Endothelial cell of umbilical vein (primary cell): ENCODE results near the gene ACOT11. TPM values are rescaled to one million over a fixed set of nuclear protein-coding genes. Genes with fewer than 3 reads are reported as not detected.

Experiments used
- BruUV-seq: library from RNA; stranded (reverse); fragments of 400-500 nt; replicated peaks from 2 replicates; lab custom pipeline; 2021; lab: Mats Ljungman, UMichigan
- CTCF ChIA-PET: fragments of 300-600, 350-600 bp; sonication (Branson Sonifier 250); formaldehyde crosslinking; loops from one replicate; lab custom pipeline; 2021; ENCODE audit warnings: antibody characterized with exemption, inconsistent platforms; lab: Charles Lee
- POLR2A ChIA-PET: fragments of 300-600, 350-600 bp; sonication (Branson Sonifier 250); formaldehyde crosslinking; loops from one replicate; lab custom pipeline; 2021; ENCODE audit warnings: antibody characterized with exemption, inconsistent platforms; lab: Charles Lee
- DNase-seq: peaks from one replicate; pipeline ENCODE4 v3.0.0-alpha.2; 2011; ENCODE audit warnings: low read depth, low spot score
- FAIRE-seq: peaks from 2 replicates; lab custom pipeline; 2011; peaks lifted over from hg19 to GRCh38; lab: Jason Lieb, UNC
- H2AFZ ChIP-seq: 2 replicates; pipeline ENCODE4 v1.6.0; 2012; ENCODE audit warnings: low read depth, low read length, control low read depth, inconsistent platforms
- H3K27ac ChIP-seq: 2 replicates; pipeline ENCODE4 v1.5.1; 2011; ENCODE audit warnings: low read depth, mild to moderate bottlenecking, control low read depth, low read length, moderate library complexity; ENCODE audit not compliant: insufficient read depth
- H3K27me3 ChIP-seq, 2 experiments: 2 replicates each; pipeline versions ENCODE4 v1.6.0 to v1.6.1; 2011; ENCODE audit warnings: low read length in 2 of 2, mixed read lengths in 1 of 2; ENCODE audit not compliant: control insufficient read depth in 2 of 2, insufficient read depth in 2 of 2
- H3K36me3 ChIP-seq, 2 experiments: 2 replicates in 1 of 2; 3 replicates in 1 of 2; pipeline ENCODE4 v1.5.1; 2011; ENCODE audit warnings: low read length in 2 of 2, mild to moderate bottlenecking in 1 of 2, moderate library complexity in 1 of 2; ENCODE audit not compliant: control insufficient read depth in 2 of 2, insufficient read depth in 2 of 2; ENCODE audit errors: extremely low read depth in 1 of 2
- H3K4me1 ChIP-seq: 3 replicates; pipeline ENCODE4 v1.5.1; 2011; ENCODE audit warnings: mild to moderate bottlenecking, low read length; ENCODE audit not compliant: control insufficient read depth, insufficient read depth; ENCODE audit errors: extremely low read depth
- H3K4me2 ChIP-seq: 2 replicates; pipeline ENCODE4 v1.6.1; 2011; ENCODE audit warnings: low read length, control low read depth, mixed read lengths; ENCODE audit not compliant: insufficient read depth
- H3K4me3 ChIP-seq, 3 experiments: fragments of 200-600 bp in 1 of 3; sonication (generic), shearing (Covaris generic) in 1 of 3; replicated peaks in 1 of 3; 2 replicates each; pipeline ENCODE4 v1.5.1; 2011 to 2016; ENCODE audit warnings: control low read depth in 3 of 3, low read length in 3 of 3, mild to moderate bottlenecking in 2 of 3, inconsistent platforms in 1 of 3, low read depth in 1 of 3, moderate library complexity in 1 of 3; ENCODE audit not compliant: insufficient read depth in 1 of 3
- H3K79me2 ChIP-seq: 2 replicates; pipeline ENCODE4 v1.6.0; 2012; ENCODE audit warnings: low read length, inconsistent platforms; ENCODE audit not compliant: control insufficient read depth, insufficient read depth
- H3K9ac ChIP-seq: replicated peaks from 2 replicates; pipeline ENCODE3; 2011; ENCODE audit warnings: low read length, control low read depth; ENCODE audit not compliant: insufficient read depth; ENCODE audit errors: extremely low read depth
- H3K9me1 ChIP-seq: replicated peaks from 3 replicates; pipeline ENCODE4 v1.6.0; 2011; ENCODE audit warnings: mild to moderate bottlenecking, low read length; ENCODE audit not compliant: control insufficient read depth, insufficient read depth; ENCODE audit errors: extremely low read depth
- H3K9me3 ChIP-seq: replicated peaks from 2 replicates; pipeline ENCODE4 v1.5.1; 2012; ENCODE audit warnings: low read length, inconsistent platforms; ENCODE audit not compliant: control insufficient read depth, insufficient read depth
- H4K20me1 ChIP-seq: replicated peaks from 2 replicates; pipeline ENCODE3; 2011; ENCODE audit warnings: mild to moderate bottlenecking, low read length; ENCODE audit not compliant: control insufficient read depth, insufficient read depth; ENCODE audit errors: extremely low read depth
- CTCF ChIP-seq, 2 donors: IDR thresholded peaks; 1 replicate in 1 of 2; 2 replicates in 1 of 2; pipeline ENCODE4 v1.5.1; 2011; ENCODE audit warnings: low read length in 2 of 2, mild to moderate bottlenecking in 2 of 2, moderate library complexity in 2 of 2, control low read depth in 1 of 2, inconsistent platforms in 1 of 2, low read depth in 1 of 2; ENCODE audit not compliant: insufficient read depth in 1 of 2; ENCODE audit errors: extremely low read depth in 1 of 2
- EZH2 ChIP-seq: IDR thresholded peaks from 2 replicates; pipeline ENCODE4 v1.6.1; 2012; ENCODE audit warnings: borderline replicate concordance, low read depth, mild to moderate bottlenecking, moderate library complexity, low read length, inconsistent platforms; ENCODE audit not compliant: severe bottlenecking
- FOS ChIP-seq: IDR thresholded peaks from 2 replicates; pipeline ENCODE4 v1.6.1; 2011; ENCODE audit warnings: mild to moderate bottlenecking, low read length, moderate library complexity, borderline replicate concordance; ENCODE audit not compliant: insufficient read depth
- GATA2 ChIP-seq: IDR thresholded peaks from 2 replicates; pipeline ENCODE4 v1.7.0; 2011; ENCODE audit warnings: low read depth, mild to moderate bottlenecking, moderate library complexity, mixed read lengths, low read length; ENCODE audit not compliant: insufficient read length, insufficient read depth
- JUN ChIP-seq: IDR thresholded peaks from 2 replicates; pipeline ENCODE4 v1.6.1; 2011; ENCODE audit warnings: borderline replicate concordance, low read depth; ENCODE audit not compliant: insufficient read length, insufficient read depth
- MAX ChIP-seq: IDR thresholded peaks from 2 replicates; pipeline ENCODE4 v1.6.1; 2011; ENCODE audit not compliant: insufficient read depth, insufficient read length
- MYC ChIP-seq: IDR thresholded peaks from one replicate; pipeline ENCODE4 v1.6.1; 2011; ENCODE audit warnings: mild to moderate bottlenecking, low read depth, low read length
- POLR2A ChIP-seq: IDR thresholded peaks from 2 replicates; pipeline ENCODE4 v1.6.1; 2012; ENCODE audit warnings: low read depth, mild to moderate bottlenecking, control low read depth, low read length
- POLR2AphosphoS5 ChIP-seq: IDR thresholded peaks from 2 replicates; pipeline ENCODE4 v1.6.1; 2012; ENCODE audit warnings: low read depth, mild to moderate bottlenecking, control low read depth, low read length, moderate library complexity; ENCODE audit not compliant: insufficient read depth
- dilution Hi-C: fragments of 300-500 bp; cut with MboI; formaldehyde crosslinking; loops from one replicate; pipeline ENCODE4 v1.15.0; 2019; ENCODE audit warnings: low sequenced_read_pairs; ENCODE audit not compliant: extremely low pct_ligation_motif_present
- intact Hi-C: fragments of 100-400 bp; cut with micrococcal nuclease; formaldehyde crosslinking; loops from one replicate; pipeline ENCODE4 v1.10.0; 2022
- polyA plus RNA-seq, 4 experiments: library from polyadenylated mRNA; depleted of rRNA in 3 of 4; stranded (reverse) in 3 of 4; unstranded in 1 of 4; fragments of >200 nt; gene quantifications; 2 replicates each; pipeline versions ENCODE4 v1.2.1 to v1.2.3, GENCODE V29; 2011 to 2012; ENCODE audit warnings: missing spikeins in 1 of 4
- total RNA-seq: library from RNA; stranded (reverse); gene quantifications from 2 replicates; pipeline ENCODE4 v1.2.3, GENCODE V29; 2021

ACOT11 gene
- total and polyA plus RNA-seq, 2 donors (not counting 3 experiments of a cell fraction or from before 2014, with no cell fraction given): 4.5 to 5.4 TPM

GRCh38 chr1:54575161-54575560 lies 27.1 kb downstream of the ACOT11 start:
- CTCF ChIA-PET: no interaction called here
- Histone ChIP-seq H3K4me3 (no peak overlapping the region), H3K4me2 (no peak overlapping the region), H3K9ac (no peak overlapping the region), H3K9me1 (no peaks in the 10 kb centered on the region), H3K9me3 (no peaks in the 10 kb centered on the region), H3K79me2 (no peaks in the 10 kb centered on the region), H3K36me3 (no peaks in the 10 kb centered on the region), H3K27ac (no peak overlapping the region), H4K20me1 (no peaks in the 10 kb centered on the region), H3K27me3 (no peaks in the 10 kb centered on the region), H3K4me1 (peaks cover 27% of the 10 kb centered on the region), H2AFZ (no peak overlapping the region)
- no peak for DNase-seq
- intact Hi-C loops: no loop called here
- TF ChIP-seq POLR2AphosphoS5: no peak
- TF ChIP-seq MAX: no peak
- no peak for TF ChIP-seq CTCF (IDR thresholded peaks at IDR 0.05; ENCODE audit: extremely low read depth in 1 of 2, insufficient read depth in 1 of 2, low read depth in 1 of 2, low read length in 2 of 2)
- no peak for TF ChIP-seq MYC
- TF ChIP-seq JUN: no peak
- no peak for TF ChIP-seq POLR2A
- no peak for TF ChIP-seq GATA2
- TF ChIP-seq FOS: no peak
- no peak for TF ChIP-seq EZH2
- FAIRE-seq: no peak
- POLR2A ChIA-PET: no interaction called here
- BruUV-seq: no TSS peak
- dilution Hi-C loops: no loop called here
